ENCODE data around the gene HMCN1.

The HMCN1 gene

GRCh38 chr1:186214791-186215190, 480.6 kb downstream of the HMCN1 start:
- TF ChIP-seq TSHZ2 (CRISPR knock-in tag; IDR thresholded peaks at IDR 0.05) (no peak), PPARA (CRISPR knock-in tag; IDR thresholded peaks at IDR 0.05; ENCODE audit: borderline replicate concordance) (no peak), ZC3H10 (CRISPR knock-in tag; IDR thresholded peaks at IDR 0.05) (no peak), TCF4 (CRISPR knock-in tag; IDR thresholded peaks at IDR 0.05; ENCODE audit: borderline replicate concordance) (no peak), SNAI2 (CRISPR knock-in tag; IDR thresholded peaks at IDR 0.05) (no peak), RARB (CRISPR knock-in tag; IDR thresholded peaks at IDR 0.05) (no peak), CREB5 (CRISPR knock-in tag; IDR thresholded peaks at IDR 0.05; ENCODE audit: low read depth) (no peak), ZFP30 (CRISPR knock-in tag; IDR thresholded peaks at IDR 0.05) (no peak), ZNF8 (CRISPR knock-in tag; IDR thresholded peaks at IDR 0.05) (no peak), POU6F1 (CRISPR knock-in tag; IDR thresholded peaks at IDR 0.05; ENCODE audit: borderline replicate concordance, low read depth) (no peak), OSR1 (CRISPR knock-in tag; IDR thresholded peaks at IDR 0.05) (no peak), CSDC2 (CRISPR knock-in tag; IDR thresholded peaks at IDR 0.05) (no peak), GLIS3 (CRISPR knock-in tag; IDR thresholded peaks at IDR 0.05) (no peak), TOX (CRISPR knock-in tag; IDR thresholded peaks at IDR 0.05; ENCODE audit: borderline replicate concordance) (no peak)
- ATAC-seq: no peak

- ATAC-seq: no peak
Observed at GRCh38 chr1:186215636-186216035, 481.4 kb downstream of the HMCN1 start.

More at GRCh38 chr1:186215636-186216035, 481.4 kb downstream of the HMCN1 start:
- no peak for TF ChIP-seq ARNTL (CRISPR knock-in tag; IDR thresholded peaks at IDR 0.05; ENCODE audit: borderline replicate concordance, low read depth)
- no peak for TF ChIP-seq ZNF8 (CRISPR knock-in tag; IDR thresholded peaks at IDR 0.05)
- TF ChIP-seq TSHZ2 (CRISPR knock-in tag; IDR thresholded peaks at IDR 0.05): no peak
- no peak for TF ChIP-seq TCF4 (CRISPR knock-in tag; IDR thresholded peaks at IDR 0.05; ENCODE audit: borderline replicate concordance)
- no peak for TF ChIP-seq CSRNP3 (CRISPR knock-in tag; IDR thresholded peaks at IDR 0.05)
- no peak for TF ChIP-seq SNAI2 (CRISPR knock-in tag; IDR thresholded peaks at IDR 0.05)
- no peak for TF ChIP-seq CSDC2 (CRISPR knock-in tag; IDR thresholded peaks at IDR 0.05)
- no peak for TF ChIP-seq ISL1 (CRISPR knock-in tag; IDR thresholded peaks at IDR 0.05)
- no peak for TF ChIP-seq OSR1 (CRISPR knock-in tag; IDR thresholded peaks at IDR 0.05)
- no peak for TF ChIP-seq GLIS3 (CRISPR knock-in tag; IDR thresholded peaks at IDR 0.05)
- no peak for TF ChIP-seq PATZ1 (CRISPR knock-in tag; IDR thresholded peaks at IDR 0.05; ENCODE audit: borderline replicate concordance)
- no peak for TF ChIP-seq ZFP30 (CRISPR knock-in tag; IDR thresholded peaks at IDR 0.05)
- no peak for TF ChIP-seq ZNF70 (CRISPR knock-in tag; IDR thresholded peaks at IDR 0.05)
